OCI-LY3 (cell line): ENCODE data around the gene FIBCD1.

Source experiments
- EZH2phosphoT487 ChIP-seq: fragments of 200-600 bp; shearing (Covaris generic); IDR thresholded peaks from 2 replicates; pipeline ENCODE4 v1.6.1; 2018; ENCODE audit warnings: antibody characterized with exemption, mixed run types, low read depth
- TF ChIP-seq, protein P1 (sequence below): fragments of 200-600, 300-600 bp; sonication (generic); IDR thresholded peaks from 2 replicates; pipeline ENCODE4 v1.5.1; 2014; ENCODE audit warnings: antibody characterized with exemption, low read length, low read depth

DNA sequence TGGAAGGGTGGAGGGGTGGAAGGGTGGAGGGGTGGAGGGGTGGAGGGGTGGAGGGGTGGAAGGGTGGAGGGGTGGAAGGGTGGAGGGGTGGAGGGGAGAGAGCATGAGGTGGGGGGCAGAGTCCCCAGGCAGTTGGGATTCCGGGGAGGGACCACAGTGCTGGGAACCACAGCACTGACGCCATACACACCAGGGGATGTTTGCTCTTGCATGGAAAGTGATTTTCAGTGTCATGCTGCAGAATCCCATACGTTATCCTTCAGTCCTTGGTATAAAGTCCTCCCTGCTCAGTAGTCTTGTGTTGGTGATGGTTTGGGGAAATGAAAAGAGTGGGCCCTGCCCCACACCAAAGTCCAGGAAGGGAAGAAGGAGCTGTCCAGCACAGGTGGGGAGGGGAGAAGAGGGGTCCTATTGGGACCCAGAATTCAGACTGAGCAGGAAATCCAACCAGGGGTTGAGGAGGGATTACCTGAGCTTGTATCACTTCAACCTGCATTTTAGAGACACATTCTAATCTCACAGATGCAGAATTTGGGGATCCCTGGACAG, 5.5 kb upstream of the FIBCD1 start:
- TF ChIP-seq, protein P1, sequence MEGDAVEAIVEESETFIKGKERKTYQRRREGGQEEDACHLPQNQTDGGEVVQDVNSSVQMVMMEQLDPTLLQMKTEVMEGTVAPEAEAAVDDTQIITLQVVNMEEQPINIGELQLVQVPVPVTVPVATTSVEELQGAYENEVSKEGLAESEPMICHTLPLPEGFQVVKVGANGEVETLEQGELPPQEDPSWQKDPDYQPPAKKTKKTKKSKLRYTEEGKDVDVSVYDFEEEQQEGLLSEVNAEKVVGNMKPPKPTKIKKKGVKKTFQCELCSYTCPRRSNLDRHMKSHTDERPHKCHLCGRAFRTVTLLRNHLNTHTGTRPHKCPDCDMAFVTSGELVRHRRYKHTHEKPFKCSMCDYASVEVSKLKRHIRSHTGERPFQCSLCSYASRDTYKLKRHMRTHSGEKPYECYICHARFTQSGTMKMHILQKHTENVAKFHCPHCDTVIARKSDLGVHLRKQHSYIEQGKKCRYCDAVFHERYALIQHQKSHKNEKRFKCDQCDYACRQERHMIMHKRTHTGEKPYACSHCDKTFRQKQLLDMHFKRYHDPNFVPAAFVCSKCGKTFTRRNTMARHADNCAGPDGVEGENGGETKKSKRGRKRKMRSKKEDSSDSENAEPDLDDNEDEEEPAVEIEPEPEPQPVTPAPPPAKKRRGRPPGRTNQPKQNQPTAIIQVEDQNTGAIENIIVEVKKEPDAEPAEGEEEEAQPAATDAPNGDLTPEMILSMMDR, result no peak
- no peak for TF ChIP-seq EZH2phosphoT487
